ENCODE measurements around the gene HK3. TPM values are rescaled to one million over a fixed set of nuclear protein-coding genes. Genes with fewer than 3 reads are reported as not detected.

HK3 gene
- total RNA-seq, 1 experiment from 2014 or later, result not detected

DNA sequence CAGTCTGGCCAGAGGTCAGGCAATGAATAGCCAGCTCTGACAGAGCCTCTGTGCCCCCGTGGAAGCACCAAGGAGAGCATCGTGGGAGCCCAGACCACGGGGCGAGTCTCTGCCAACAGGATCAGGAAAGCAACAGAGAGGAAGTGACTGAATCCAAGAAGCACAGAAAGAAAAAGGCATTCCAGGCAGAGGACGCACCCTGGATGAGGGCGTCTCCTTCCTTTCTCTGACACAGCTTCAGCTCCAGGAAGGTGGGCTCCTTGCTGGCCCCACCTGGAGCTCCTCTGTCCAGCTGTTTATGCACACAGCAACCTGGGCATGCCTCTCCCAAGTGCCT is 16.6 kb downstream of the HK3 start:
- Histone ChIP-seq H3K36me3 (replicated peaks; ENCODE audit: control insufficient read depth, insufficient read depth, low read length) (no peaks in the 10 kb centered on the region), H3K4me3 (ENCODE audit: insufficient read depth, low read depth, low read length) (no peak overlapping the region), H3K27me3 (ENCODE audit: control insufficient read depth, insufficient read depth, low read length) (no peaks in the 10 kb centered on the region)
- DNase-seq, result peak; percentile 49

DNA sequence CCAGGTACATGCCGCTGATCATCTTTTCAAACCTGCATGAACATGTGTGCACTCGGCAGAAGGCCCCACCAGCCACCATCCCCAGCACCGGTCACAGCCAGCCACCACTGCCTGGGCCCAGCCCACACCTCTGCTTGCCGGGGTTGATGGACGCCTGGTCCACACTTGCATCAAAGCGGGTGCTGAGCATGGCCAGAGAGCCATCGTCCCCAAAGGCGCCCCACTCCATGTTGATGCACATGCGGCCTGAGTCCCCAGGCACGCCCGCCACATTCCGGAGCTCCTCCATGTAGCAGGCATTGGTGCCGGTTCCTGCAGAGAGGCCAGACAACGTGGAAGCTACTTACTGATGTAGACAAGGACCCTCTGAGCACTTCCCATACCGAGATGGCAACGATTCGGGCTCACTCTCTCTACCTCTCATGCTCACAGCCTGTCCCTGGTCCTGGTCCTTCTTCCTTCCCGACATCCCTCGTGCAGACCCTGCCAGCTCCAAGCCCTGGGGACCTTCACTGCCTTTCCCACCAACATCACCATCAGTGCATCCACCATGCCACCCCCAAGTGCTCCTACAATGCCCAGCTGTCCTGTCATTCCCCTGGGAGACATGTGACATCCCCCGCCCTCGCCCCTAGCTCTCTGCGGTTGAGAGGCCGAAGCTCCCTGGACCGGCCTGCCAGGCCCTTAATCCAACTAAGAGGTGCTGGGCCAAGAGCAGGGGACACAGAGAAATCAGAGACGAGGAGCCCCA is 17.2 kb downstream of the HK3 start:
- Histone ChIP-seq H3K4me3 (ENCODE audit: insufficient read depth, low read depth, low read length) (no peak overlapping the region), H3K36me3 (replicated peaks; ENCODE audit: control insufficient read depth, insufficient read depth, low read length) (no peaks in the 10 kb centered on the region), H3K27me3 (ENCODE audit: control insufficient read depth, insufficient read depth, low read length) (no peaks in the 10 kb centered on the region)
- peak; percentile 50 for DNase-seq

DNA sequence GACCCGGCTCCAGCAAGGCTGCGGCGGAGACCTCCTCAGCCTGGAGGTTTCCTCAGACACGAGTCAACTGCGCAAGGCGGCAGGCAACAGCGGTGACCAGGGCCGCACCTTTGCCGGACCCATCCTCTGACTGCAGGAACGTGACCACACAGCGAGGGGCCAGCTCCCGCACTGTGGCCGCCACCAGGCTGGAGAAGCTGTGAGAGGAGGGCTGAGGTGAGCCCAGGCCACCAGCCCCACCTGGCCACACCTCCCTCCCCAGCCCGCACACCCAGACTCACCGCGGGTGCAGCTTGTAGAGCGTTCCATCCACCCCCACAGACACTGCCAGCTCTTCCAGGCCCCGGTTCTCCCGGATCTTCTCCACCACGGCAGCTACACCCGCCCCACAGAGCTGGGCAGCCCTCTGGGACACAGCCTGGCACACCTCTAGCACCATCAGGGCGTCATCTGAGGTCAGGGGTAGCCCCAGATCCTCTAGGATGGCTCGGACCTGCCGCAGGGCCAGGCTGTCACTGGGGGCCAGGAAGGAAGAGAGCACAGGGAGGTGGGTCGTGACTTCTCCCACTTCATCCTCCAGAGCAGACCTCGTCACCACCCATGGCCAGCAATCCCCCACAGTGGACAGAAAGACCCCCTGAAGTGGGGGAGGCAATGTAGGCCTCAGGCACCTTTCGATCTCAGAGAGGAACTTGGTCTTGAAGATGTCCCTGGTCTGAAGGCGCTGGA is 18.0 kb downstream of the HK3 start:
- DNase-seq, result no peak
- no peak overlapping the region for H3K4me3 ChIP-seq (ENCODE audit: insufficient read depth, low read depth, low read length)
- H3K36me3 ChIP-seq (replicated peaks; ENCODE audit: control insufficient read depth, insufficient read depth, low read length), result no peaks in the 10 kb centered on the region
- H3K27me3 ChIP-seq (ENCODE audit: control insufficient read depth, insufficient read depth, low read length), result no peaks in the 10 kb centered on the region

DNA sequence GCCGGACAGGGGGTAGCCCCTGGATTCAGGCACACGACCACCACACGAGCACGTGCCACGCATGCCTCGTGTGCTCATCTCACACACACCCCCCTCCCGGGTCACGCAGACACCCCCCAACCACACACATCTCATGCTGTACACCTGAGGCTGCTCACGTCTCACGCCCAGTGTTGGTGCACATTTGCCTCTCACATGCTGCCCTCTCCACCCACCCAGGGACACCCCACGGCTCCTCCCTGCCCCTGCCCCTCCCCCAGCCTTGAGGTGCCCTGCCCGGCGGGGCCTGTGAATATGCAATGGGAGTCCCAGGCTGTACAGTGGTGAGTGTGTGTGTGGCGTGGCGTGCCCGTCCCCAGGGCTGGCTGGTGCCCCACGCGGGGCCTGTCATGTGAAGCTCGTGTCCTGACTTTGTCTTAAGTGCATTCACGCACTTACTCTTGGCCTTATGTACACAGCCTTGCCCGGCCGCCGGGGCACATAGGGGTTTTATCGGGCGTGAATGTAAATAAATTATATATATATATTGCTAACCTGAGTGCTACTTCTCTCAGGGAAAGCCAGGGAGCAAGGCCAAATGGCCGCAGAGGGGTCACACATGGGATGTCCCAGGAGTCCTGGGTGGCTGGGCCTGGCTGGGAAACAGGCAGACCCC is 18.7 kb downstream of the HK3 start:
- no peak overlapping the region for H3K4me3 ChIP-seq (ENCODE audit: insufficient read depth, low read depth, low read length)
- no peaks in the 10 kb centered on the region for H3K27me3 ChIP-seq (ENCODE audit: control insufficient read depth, insufficient read depth, low read length)
- no peaks in the 10 kb centered on the region for H3K36me3 ChIP-seq (replicated peaks; ENCODE audit: control insufficient read depth, insufficient read depth, low read length)
- DNase-seq, result no peak

DNA sequence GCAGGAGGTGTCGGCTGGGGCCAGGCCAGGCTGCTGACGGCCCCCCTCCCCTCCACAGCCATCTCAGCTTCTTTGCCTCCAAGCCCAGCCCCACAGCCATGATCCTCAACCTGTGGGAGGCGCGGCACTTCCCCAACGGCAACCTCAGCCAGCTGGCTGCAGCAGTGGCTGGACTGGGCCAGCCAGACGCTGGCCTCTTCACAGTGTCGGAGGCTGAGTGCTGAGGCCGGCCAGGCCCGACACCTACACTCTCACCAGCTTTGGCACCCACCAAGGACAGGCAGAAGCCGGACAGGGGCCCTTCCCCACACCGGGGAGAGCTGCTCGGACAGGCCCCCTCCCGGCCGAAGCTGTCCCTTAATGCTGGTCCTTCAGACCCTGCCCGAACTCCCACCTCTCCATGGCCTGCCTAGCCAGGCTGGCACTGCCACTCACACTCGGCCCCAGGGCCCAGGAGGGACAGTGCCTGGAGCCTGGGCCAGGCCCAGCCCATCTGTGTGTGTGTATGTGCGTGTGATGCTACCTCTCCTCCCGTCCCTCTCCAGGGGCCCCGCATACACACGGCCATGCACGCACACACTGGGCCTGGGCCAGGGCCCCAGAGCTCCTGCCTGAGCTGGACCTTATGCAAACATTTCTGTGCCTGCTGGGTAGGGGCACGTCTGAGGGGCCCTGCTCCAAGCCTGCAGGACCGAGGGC is 19.3 kb downstream of the HK3 start:
- H3K4me3 ChIP-seq (ENCODE audit: insufficient read depth, low read depth, low read length), result no peak overlapping the region
- H3K36me3 ChIP-seq (replicated peaks; ENCODE audit: control insufficient read depth, insufficient read depth, low read length), result no peaks in the 10 kb centered on the region
- no peaks in the 10 kb centered on the region for H3K27me3 ChIP-seq (ENCODE audit: control insufficient read depth, insufficient read depth, low read length)
- DNase-seq, result peak; percentile 63

DNA sequence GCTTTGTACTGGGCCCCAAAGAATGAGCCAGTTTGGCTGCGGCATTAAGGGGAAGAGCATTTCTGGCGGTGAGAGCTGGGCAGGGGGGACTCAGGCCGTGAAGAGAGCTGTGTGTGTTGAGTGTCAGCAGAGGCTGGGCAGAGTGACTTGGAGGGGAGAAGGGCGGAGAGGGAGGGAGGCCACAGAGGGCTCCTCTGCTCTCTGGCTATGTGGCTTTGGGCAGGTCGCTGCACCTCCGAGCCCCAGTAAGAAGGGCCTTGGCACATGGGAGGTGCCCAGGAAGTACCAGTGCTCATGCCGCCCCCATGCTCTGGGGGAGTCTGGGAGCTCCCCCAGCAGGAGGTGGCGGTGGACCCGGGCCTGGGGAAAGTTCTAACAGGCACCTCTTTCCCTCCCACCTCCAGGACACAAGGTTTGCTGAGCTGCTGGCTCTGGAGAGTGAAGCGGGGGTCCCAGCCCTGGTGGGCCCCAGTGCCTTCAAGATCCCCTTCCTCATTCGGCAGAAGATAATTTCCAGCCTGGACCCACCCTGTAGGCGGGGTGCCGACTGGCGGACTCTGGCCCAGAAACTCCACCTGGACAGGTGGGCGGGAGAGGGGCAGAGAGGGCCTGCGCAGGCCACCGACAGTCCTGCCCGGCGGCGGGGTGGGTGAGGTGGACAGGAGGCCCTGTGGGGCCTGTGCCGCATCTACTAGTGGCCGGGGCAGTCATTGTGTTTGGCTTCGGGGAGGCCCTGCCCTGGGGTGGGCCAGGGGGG is 20.1 kb downstream of the HK3 start:
- Histone ChIP-seq H3K36me3 (replicated peaks; ENCODE audit: control insufficient read depth, insufficient read depth, low read length) (no peaks in the 10 kb centered on the region), H3K27me3 (ENCODE audit: control insufficient read depth, insufficient read depth, low read length) (no peaks in the 10 kb centered on the region), H3K4me3 (ENCODE audit: insufficient read depth, low read depth, low read length) (no peak overlapping the region)
- DNase-seq, result peak; percentile 62

DNA sequence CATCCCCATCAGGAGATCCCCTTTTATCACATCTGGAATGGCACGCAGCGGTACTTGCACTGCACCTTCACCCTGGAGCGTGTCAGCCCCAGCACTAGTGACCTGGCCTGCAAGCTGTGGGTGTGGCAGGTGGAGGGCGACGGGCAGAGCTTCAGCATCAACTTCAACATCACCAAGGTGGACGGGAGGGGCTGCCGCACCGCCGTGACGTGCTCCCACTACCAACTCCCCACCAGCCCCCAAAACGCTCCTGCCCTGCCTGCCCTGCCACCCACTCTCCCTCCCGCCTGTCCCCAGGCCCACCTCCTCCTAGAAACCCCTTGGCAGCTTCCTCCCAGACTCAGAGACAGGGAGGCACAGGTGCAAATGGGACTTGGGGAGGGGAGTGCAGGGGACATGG is 20.7 kb downstream of the HK3 start:
- H3K36me3 ChIP-seq (replicated peaks; ENCODE audit: control insufficient read depth, insufficient read depth, low read length), result no peaks in the 10 kb centered on the region
- no peak overlapping the region for H3K4me3 ChIP-seq (ENCODE audit: insufficient read depth, low read depth, low read length)
- H3K27me3 ChIP-seq (ENCODE audit: control insufficient read depth, insufficient read depth, low read length), result no peaks in the 10 kb centered on the region
- DNase-seq, result peak; percentile 56

DNA sequence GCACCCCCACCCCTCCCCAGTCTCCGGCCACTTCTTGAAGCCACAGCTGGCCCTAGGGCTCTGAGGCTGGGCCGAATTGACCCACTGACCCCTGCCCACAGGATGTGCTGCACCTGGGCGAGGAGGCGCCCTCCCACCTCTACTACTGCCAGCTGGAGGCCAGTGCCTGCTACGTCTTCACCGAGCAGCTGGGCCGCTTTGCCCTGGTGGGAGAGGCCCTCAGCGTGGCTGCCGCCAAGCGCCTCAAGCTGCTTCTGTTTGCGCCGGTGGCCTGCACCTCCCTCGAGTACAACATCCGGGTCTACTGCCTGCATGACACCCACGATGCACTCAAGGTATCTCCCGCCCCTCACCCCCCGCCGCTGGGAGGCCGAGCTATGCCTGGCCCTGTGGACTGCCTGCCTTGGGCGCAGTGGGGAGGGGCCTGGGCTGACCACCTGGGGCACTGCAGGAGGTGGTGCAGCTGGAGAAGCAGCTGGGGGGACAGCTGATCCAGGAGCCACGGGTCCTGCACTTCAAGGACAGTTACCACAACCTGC is 21.3 kb downstream of the HK3 start:
- H3K4me3 ChIP-seq (ENCODE audit: insufficient read depth, low read depth, low read length), result no peak overlapping the region
- DNase-seq, result peak; percentile 73
- H3K27me3 ChIP-seq (ENCODE audit: control insufficient read depth, insufficient read depth, low read length), result no peaks in the 10 kb centered on the region
- H3K36me3 ChIP-seq (replicated peaks; ENCODE audit: control insufficient read depth, insufficient read depth, low read length), result no peaks in the 10 kb centered on the region

DNA sequence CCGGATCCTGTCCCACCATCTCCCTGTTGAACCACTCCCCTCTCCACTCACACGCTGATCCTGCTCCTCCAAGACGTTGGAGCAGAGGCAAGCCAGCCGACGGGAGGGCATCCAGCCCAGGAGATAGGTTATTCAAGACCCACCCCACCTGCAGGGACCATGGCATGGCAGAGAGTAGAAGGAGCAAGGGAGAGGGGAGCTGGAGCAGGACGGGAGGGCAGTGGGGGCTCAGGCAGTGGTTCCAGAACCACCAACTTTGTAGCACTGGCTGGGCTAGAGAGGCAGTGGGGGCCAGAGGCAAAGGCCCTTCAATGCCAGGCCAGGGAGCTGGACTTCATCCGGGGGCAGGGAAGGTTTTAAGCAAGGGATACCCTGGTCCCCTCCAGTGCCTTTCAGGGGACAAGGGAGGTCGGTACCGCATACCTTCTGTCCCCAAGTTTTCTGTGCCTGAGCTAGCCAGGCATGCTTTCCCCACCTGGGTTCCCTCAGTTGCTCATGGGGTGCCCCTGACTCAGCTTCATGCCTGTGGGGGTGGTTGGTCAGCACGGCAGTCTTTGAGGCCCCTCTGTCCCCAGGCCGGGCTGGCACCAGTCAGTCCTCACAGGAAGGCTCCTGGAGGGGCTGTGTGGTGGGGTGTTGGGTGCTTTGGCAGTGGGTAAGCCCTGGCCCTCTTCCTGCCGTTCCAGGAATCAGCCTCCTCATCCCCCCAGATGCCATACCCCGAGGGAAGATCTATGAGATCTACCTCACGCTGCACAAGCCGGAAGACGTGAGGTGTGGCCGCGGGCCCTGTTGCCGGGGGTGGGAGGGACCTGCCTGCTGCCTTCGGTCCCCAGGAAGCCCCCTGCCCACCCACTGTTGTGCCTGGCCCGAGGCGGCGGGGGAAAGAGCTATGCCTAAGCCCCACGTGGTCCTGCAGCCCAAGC is 22.4 kb downstream of the HK3 start:
- peak; percentile 69 for DNase-seq
- Histone ChIP-seq H3K27me3 (ENCODE audit: control insufficient read depth, insufficient read depth, low read length) (no peaks in the 10 kb centered on the region), H3K36me3 (replicated peaks; ENCODE audit: control insufficient read depth, insufficient read depth, low read length) (no peaks in the 10 kb centered on the region), H3K4me3 (ENCODE audit: insufficient read depth, low read depth, low read length) (no peak overlapping the region)

DNA sequence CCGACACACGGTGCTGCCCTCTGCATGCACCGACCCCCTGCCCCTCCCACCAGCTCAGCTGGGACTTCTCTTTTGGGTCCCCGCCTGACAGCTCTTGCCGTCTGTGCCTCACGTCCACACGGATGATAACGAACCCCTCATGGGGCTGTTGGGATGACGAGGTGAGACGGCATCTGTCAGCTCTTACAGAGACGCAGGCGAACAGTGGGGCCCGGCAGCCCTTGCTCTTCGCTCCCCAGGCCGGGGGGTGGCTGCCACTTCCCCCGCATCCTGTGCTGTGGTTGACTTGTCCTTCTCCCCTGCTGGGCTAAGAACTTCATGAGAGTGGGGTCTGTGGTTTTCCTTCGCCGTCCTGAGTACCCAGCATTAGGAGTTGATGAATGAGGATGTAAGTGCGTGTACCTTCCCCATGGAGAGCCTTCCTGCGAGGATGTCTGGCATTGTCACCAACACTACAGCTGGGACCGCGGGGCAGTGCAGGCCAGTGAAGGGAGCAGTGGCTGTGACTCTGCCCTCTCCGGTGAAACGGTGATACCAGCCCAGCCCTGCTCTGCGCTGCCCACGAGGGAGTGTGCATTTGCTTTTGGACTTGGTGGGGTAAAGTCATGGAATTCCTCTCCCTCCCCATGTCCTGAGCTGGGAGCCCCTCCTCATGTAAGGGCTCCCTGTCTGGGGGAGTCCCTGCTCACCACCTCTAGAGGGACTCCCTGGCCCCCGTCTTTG is 23.2 kb downstream of the HK3 start:
- no peak overlapping the region for H3K4me3 ChIP-seq (ENCODE audit: insufficient read depth, low read depth, low read length)
- peak; percentile 63 for DNase-seq
- no peaks in the 10 kb centered on the region for H3K36me3 ChIP-seq (replicated peaks; ENCODE audit: control insufficient read depth, insufficient read depth, low read length)
- no peaks in the 10 kb centered on the region for H3K27me3 ChIP-seq (ENCODE audit: control insufficient read depth, insufficient read depth, low read length)

DNA sequence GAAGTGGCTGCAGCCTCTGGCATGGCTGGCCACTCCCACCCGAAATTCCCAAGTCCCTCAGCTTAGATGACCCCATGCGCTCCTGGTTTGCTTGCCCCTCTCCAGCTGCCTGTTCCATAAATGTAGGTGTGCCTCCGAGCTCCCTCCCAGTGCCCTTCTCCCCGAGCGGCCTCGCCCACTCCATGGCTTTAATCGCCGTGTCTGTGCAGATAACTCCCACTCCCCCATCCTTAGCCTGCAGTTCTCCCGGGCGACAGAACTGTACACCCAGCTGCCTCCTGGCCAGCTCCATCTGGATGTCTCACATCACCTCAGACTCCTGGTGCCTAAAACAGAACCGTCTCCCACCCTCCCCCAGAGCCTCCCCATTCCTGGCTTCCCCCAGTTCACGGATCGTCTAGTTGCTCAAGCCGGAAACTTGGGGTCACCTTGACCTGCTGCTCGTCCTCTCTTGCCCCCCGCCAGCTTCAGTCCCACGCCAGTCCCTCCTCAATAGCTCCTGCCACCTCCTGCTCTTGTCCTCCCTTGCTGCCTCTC is 24.1 kb downstream of the HK3 start:
- Histone ChIP-seq H3K36me3 (replicated peaks; ENCODE audit: control insufficient read depth, insufficient read depth, low read length) (no peaks in the 10 kb centered on the region), H3K27me3 (ENCODE audit: control insufficient read depth, insufficient read depth, low read length) (no peaks in the 10 kb centered on the region), H3K4me3 (ENCODE audit: insufficient read depth, low read depth, low read length) (no peak overlapping the region)
- peak; percentile 52 for DNase-seq

DNA sequence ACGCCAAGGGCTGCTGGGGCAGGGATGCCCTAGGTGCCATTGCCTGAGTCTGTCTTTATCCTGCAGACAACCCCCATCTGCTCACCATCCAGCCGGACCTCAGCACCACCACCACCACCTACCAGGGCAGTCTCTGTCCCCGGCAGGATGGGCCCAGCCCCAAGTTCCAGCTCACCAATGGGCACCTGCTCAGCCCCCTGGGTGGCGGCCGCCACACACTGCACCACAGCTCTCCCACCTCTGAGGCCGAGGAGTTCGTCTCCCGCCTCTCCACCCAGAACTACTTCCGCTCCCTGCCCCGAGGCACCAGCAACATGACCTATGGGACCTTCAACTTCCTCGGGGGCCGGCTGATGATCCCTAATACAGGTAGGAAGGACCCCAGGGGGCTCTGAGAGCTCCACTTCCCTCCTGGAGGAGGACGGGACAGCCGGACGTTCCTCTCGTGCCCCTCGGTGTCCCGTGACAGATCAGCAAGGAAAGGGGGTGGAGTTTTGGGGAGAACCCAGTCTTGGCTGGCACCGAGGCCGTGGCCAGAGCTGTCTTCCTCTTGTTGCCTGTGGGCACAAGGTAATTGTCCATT is 24.9 kb downstream of the HK3 start:
- DNase-seq, result no peak
- Histone ChIP-seq H3K27me3 (ENCODE audit: control insufficient read depth, insufficient read depth, low read length) (no peaks in the 10 kb centered on the region), H3K4me3 (ENCODE audit: insufficient read depth, low read depth, low read length) (no peak overlapping the region), H3K36me3 (replicated peaks; ENCODE audit: control insufficient read depth, insufficient read depth, low read length) (no peaks in the 10 kb centered on the region)
